Activated CD4-positive, alpha-beta T cell treated with anti-CD3 and anti-CD28 coated beads, Interleukin-2, amount 50 U/mL, for 48 hours (primary cell): Measurements from ENCODE around the gene HOXD10.

Experiments used
- DNase-seq, 2 experiments: peaks; one replicate each; pipeline ENCODE4 v3.0.0-alpha.2; 2020

HOXD10 gene

DNA sequence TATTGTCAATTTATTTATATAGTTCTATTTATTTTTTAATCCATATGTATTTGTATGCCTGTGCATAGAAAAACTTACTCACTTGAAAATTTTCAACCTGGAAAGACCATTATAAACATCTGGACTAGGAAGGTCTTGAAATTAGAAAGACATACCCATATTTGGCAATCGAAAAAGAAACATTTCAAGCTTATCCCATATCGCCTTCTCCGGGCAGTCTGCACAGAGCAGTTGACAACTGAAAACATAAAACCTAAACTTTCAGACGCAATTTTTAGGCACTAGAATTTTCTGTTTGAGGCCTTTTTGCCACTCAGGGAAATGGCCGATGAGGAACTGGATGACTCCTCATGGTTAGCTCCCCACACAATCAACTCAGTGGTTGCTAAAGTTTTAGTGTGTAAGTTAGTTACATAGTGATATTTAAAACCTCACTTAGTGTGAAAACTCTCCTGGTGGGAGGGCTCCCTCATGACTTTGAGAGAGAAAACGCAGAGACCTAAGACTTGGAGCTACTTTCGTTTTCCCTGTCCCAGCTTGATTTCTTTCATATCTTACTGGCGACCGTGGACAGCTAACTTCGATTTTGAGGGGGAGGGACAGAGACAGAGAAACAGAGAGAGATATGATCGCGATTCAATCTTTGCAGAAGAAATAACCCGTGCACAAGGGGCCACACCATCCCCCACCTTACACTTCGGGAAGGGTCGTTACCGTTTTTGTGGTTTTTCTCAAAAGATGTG lies 20.2 kb upstream of the HOXD10 start:
- no peak for DNase-seq

DNA sequence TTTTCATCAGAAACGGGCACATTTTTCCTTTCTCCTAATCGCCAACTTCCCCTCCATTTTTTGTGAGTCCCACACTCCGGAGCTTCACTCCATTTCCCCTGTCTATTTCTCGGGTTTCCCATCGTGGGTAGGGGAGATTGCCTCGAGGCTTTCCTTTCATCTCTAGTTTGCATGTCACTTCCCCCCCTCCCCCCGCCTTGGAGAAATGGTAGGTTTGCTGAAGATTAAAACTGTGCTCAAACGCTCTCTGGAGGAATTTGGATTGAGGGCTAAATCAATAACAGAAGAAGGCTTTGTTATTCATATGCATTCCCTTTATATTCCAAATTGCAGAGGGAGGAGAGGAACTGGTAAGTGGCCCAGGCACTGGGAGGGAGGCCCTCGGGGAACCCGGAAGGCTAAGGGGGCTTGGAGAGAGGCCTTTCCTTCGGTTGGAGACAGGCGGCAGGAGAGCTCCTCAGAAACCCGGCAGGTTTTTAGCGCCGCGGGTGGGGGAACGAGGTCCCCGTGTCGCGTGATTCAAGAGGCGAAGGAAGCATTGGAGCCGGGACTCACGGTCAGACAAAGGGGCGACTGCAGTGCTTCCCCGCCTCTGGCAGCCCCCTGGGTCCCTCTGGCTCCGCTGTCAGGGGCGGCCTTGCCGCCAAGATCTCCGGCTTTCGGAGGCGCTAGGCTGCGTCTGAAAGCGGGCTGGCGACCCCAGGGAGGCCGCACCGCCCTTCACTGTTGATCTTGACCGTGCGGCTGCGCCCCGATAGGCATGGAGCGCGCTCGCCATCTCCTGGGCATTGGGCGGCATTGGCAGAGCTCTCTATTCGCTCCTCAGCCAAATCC lies 19.4 kb upstream of the HOXD10 start:
- DNase-seq = peak; percentile 52 to 66

- no peak for DNase-seq
These were observed 18.7 kb upstream of the HOXD10 start for GRCh38 chr2:176097820-176098365.

- DNase-seq = no peak
These were observed 18.0 kb upstream of the HOXD10 start for GRCh38 chr2:176098366-176099158.

DNA sequence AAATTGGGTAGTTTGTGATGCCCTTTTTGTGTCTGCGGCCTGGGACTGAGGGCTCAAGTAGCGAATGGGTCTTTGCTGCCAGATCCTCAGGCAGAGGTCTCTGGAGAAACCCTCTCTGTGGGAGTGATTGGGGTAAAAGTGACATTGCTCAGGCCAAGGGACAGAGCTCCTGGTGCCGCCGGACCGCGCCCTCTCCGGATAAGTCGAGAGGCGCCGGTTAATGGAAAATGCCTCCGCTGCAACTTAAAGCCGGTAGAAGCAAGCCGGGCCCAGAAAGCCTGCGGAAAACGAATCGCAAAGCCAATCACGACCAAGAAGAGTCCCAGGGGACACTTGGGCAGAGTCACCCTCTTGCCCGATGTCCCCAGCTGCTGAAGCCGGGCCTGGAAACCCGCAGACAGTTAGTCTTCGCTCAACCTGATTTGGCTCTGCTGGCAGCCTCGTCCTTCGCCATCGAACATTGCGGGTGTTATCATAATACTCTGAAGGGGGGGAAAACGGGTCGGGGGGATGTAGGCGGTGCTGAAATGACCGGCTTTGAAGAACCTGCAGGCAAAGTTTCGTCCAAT lies 17.3 kb upstream of the HOXD10 start:
- DNase-seq = no peak

- DNase-seq = peak in 1 of 2 experiments; percentile 3
These were observed 16.6 kb upstream of the HOXD10 start, which contains the start of gene HOXD12 for GRCh38 chr2:176099728-176100546. Gene HOXD12 (plus strand): TSS chr2:176099795. CDS start chr2:176099802, 7 bp downstream.

DNA sequence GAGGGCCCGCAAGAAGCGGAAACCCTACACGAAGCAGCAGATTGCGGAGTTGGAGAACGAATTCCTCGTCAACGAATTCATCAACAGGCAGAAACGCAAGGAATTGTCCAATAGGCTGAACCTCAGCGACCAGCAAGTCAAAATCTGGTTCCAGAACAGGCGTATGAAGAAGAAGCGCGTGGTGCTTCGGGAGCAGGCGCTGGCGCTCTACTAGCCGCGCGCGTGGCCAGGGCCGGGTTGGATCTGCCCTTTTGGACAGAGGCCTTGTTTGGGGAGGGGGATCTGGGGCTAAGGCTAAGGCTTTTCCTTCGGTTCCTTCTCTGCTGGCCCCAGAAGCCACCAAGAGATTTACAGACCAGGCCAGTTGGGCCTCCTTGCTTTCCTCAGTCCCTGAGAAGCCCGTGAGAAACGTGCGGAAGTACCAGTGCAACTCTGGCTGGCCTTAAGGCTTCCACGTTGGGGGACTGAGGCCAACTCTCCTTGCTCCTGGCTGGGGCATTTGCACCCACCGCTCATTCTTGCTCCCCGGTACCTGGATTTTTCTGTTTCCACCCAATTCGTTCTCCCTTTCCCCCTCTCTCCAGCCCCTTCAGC lies 15.9 kb upstream of the HOXD10 start:
- no peak for DNase-seq

DNA sequence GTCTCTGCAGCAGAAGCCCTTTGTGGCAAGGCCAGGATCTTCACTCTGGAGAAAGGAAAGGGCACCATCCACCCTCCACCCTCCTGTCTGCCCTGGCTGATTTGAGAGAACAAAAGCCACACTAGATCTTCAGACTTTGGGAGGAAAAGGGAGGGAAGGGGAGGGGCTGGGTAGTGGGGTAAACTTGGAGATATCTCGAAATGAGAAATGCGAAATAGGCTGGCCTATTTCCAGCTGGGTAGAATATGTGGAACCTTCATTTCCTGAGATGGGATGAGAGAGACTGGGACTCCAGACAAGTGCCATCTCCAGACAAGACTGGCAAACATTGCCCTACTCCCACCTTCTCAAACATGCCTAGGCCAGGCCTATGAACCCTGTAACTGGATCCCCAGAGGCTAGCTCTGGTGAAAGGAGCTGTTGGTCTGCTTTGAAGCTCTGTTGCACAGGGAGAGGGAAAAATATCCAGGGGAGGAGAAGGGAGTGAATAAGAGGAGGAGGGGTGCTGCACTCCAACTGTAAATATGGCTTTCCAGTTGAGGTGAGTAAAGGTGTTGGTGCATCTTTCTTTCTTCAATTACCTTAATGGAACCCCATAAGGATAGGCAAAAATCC lies 15.3 kb upstream of the HOXD10 start:
- no peak for DNase-seq

GRCh38 chr2:176101842-176102241 lies 14.7 kb upstream of the HOXD10 start:
- DNase-seq = no peak

DNA sequence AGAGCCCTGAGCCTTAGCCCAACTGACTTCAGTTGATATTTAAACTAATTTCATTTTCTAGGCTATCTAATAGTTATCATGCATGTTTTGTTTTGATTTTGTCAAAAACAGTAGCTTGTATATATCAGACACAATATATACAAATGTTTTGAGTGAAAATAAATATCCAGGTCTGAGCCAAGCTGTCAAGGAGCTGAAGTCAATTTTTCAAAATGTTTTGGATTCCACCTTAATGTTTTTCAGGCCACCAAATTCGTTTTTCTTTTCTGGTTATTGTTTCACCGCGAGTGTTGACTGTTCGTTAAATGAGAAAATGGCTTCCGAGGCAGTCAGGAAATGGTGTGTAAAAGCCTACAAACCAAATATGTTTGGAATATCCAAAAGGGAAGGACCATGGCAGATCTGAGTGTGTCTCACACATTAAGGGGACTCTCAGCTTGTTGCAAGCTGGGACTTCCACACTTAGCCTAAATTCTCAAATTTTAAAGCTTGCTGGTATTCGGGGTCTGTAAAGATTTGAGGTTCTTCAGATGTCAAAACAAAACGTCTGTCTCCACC lies 14.2 kb upstream of the HOXD10 start:
- DNase-seq = no peak

GRCh38 chr2:176103194-176103593 lies 13.4 kb upstream of the HOXD10 start:
- DNase-seq = no peak

- DNase-seq = no peak
These were observed 12.7 kb upstream of the HOXD10 start for GRCh38 chr2:176103742-176104315.

- no peak for DNase-seq
These were observed 12.1 kb upstream of the HOXD10 start for GRCh38 chr2:176104316-176105077.

- DNase-seq = no peak
These were observed 11.4 kb upstream of the HOXD10 start for GRCh38 chr2:176105078-176105729.

- no peak for DNase-seq
These were observed 10.6 kb upstream of the HOXD10 start for GRCh38 chr2:176105730-176106580.

DNA sequence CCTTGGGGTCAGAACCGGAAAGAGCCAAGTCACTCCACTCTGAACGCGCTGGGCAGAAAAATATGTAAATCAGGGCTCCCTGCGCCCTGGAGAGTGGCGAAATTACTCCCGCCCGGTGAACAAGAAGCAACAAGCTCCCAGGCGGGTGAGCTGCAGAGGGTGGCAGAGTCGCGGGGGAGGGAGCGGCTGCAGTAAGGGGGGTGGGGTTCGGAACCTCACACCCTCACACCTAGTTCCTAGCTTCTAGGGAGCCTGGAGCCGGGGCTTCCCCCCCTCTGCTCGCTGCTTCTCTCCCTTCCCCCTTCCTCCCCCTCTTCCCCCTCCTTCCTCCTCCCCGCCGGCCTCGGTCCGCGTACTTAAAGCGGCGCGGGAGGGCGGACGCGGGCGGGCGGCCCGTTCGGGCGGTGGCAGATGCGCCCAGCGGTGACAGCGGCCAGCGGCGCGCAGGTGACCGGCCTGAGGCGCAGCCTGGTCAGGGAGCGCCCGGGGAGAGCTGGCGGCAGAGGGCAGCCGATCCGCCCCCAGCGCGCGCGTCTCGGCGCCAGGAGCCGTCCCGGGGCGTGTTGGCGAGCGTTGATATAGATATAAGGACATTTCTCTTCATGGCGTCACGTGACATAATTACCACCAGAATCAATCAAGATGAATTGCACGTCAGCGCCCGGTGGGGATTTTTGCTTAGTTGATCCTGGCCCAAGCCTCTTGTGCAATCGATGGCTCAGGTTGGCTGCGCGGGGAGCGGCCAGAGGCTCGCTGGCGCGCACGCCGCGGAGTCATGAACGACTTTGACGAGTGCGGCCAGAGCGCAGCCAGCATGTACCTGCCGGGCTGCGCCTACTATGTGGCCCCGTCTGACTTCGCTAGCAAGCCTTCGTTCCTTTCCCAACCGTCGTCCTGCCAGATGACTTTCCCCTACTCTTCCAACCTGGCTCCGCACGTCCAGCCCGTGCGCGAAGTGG lies 9.7 kb upstream of the HOXD10 start, which contains the start of gene HOXD11:
HOXD11 (plus strand) TSS at position 700 of the 959 bp plus-strand sequence; CDS start at position 776, 76 bp downstream.
- no peak for DNase-seq
